ENCODE data around the gene FLT3.

GRCh38 chr13:27968316-27969081 lies 131.9 kb downstream of the FLT3 start:
- no peak for TF ChIP-seq POLR2A (IDR thresholded peaks at IDR 0.05)
- no peak for TF ChIP-seq CTCF (IDR thresholded peaks at IDR 0.05)
- TF ChIP-seq EP300 (IDR thresholded peaks at IDR 0.05): no peak
